Nephron (organoid): ENCODE measurements around the gene AFG1L.
"Not testable (repeated sequence)": the region's sequence is repeated elsewhere in the genome, so short reads cannot be mapped to it uniquely, and the experiment has no call there.

Source experiments
- H3K27ac Mint-ChIP-seq, 3 experiments: 2 replicates each; pipeline ENCODE4 v1.8.0; 2020; ENCODE audit warnings: mixed read lengths in 3 of 3, mild to moderate bottlenecking in 2 of 3, moderate library complexity in 1 of 3
- H3K27me3 Mint-ChIP-seq: 2 replicates; pipeline ENCODE4 v1.8.0; 2021; ENCODE audit warnings: low read depth, mild to moderate bottlenecking, moderate library complexity, mixed read lengths
- H3K36me3 Mint-ChIP-seq: 2 replicates; pipeline ENCODE4 v1.8.0; 2020; ENCODE audit warnings: low read depth, mixed read lengths
- H3K4me1 Mint-ChIP-seq: 2 replicates; pipeline ENCODE4 v1.8.0; 2020; ENCODE audit warnings: mixed read lengths
- H3K4me3 Mint-ChIP-seq, 3 experiments: 2 replicates each; pipeline ENCODE4 v1.8.0; 2020; ENCODE audit warnings: mild to moderate bottlenecking in 3 of 3, mixed read lengths in 3 of 3, moderate library complexity in 2 of 3
- H3K9me3 Mint-ChIP-seq: 2 replicates; pipeline ENCODE4 v1.8.0; 2020; ENCODE audit warnings: mixed read lengths
- CTCF ChIP-seq, 3 experiments: fragments of 200-600 bp; sonication (generic); IDR thresholded peaks; one replicate each; pipeline ENCODE4 v1.5.0; 2021; ENCODE audit warnings: antibody characterized with exemption in 3 of 3; ENCODE audit not compliant: unreplicated experiment in 3 of 3

The AFG1L gene

GRCh38 chr6:108268845-108269244 is 26.0 kb upstream of the AFG1L start:
- H3K36me3 Mint-ChIP-seq = no peaks in the 10 kb centered on the region
- TF ChIP-seq CTCF (IDR thresholded peaks at IDR 0.05; ENCODE audit: unreplicated experiment in 3 of 3) = no peak
- H3K4me3 Mint-ChIP-seq = no peak overlapping the region
- peaks cover 4% of the 10 kb centered on the region for H3K27me3 Mint-ChIP-seq
- H3K27ac Mint-ChIP-seq = no peak overlapping the region
- H3K9me3 Mint-ChIP-seq = peaks cover 3% of the 10 kb centered on the region
- no peaks in the 10 kb centered on the region for H3K4me1 Mint-ChIP-seq

- H3K36me3 Mint-ChIP-seq, H3K4me3 Mint-ChIP-seq, H3K9me3 Mint-ChIP-seq, H3K4me1 Mint-ChIP-seq, H3K27ac Mint-ChIP-seq, H3K27me3 Mint-ChIP-seq: not testable (repeated sequence)
Observed at GRCh38 chr6:108269955-108270354, 24.9 kb upstream of the AFG1L start.

GRCh38 chr6:108274546-108274945 is 20.3 kb upstream of the AFG1L start:
- H3K36me3 Mint-ChIP-seq = no peaks in the 10 kb centered on the region
- no peak for TF ChIP-seq CTCF (IDR thresholded peaks at IDR 0.05; ENCODE audit: unreplicated experiment in 3 of 3)
- no peak overlapping the region for H3K4me3 Mint-ChIP-seq
- H3K9me3 Mint-ChIP-seq = no peaks in the 10 kb centered on the region
- no peaks in the 10 kb centered on the region for H3K4me1 Mint-ChIP-seq
- no peaks in the 10 kb centered on the region for H3K27me3 Mint-ChIP-seq
- no peak overlapping the region for H3K27ac Mint-ChIP-seq

- no peaks in the 10 kb centered on the region for H3K9me3 Mint-ChIP-seq
- no peaks in the 10 kb centered on the region for H3K36me3 Mint-ChIP-seq
- no peaks in the 10 kb centered on the region for H3K27me3 Mint-ChIP-seq
- no peak for TF ChIP-seq CTCF (IDR thresholded peaks at IDR 0.05; ENCODE audit: unreplicated experiment in 3 of 3)
- H3K27ac Mint-ChIP-seq = no peak overlapping the region
- no peaks in the 10 kb centered on the region for H3K4me1 Mint-ChIP-seq
- no peak overlapping the region for H3K4me3 Mint-ChIP-seq
Observed at GRCh38 chr6:108275976-108276375, 18.9 kb upstream of the AFG1L start.

GRCh38 chr6:108277295-108277694 is 17.6 kb upstream of the AFG1L start:
- Mint-ChIP-seq H3K36me3 (no peaks in the 10 kb centered on the region), H3K4me1 (no peaks in the 10 kb centered on the region), H3K9me3 (no peaks in the 10 kb centered on the region), H3K27ac (no peak overlapping the region), H3K27me3 (no peaks in the 10 kb centered on the region), H3K4me3 (no peak overlapping the region)
- no peak for TF ChIP-seq CTCF (IDR thresholded peaks at IDR 0.05; ENCODE audit: unreplicated experiment in 3 of 3)

GRCh38 chr6:108277831-108278230 is 17.0 kb upstream of the AFG1L start:
- H3K36me3 Mint-ChIP-seq = no peaks in the 10 kb centered on the region
- no peaks in the 10 kb centered on the region for H3K27me3 Mint-ChIP-seq
- no peaks in the 10 kb centered on the region for H3K9me3 Mint-ChIP-seq
- no peak overlapping the region for H3K27ac Mint-ChIP-seq
- TF ChIP-seq CTCF (IDR thresholded peaks at IDR 0.05; ENCODE audit: unreplicated experiment in 3 of 3) = no peak
- H3K4me1 Mint-ChIP-seq = no peaks in the 10 kb centered on the region
- H3K4me3 Mint-ChIP-seq = no peak overlapping the region

GRCh38 chr6:108285381-108285780 is 9.5 kb upstream of the AFG1L start:
- TF ChIP-seq CTCF (IDR thresholded peaks at IDR 0.05; ENCODE audit: unreplicated experiment in 3 of 3) = no peak
- Mint-ChIP-seq H3K9me3 (no peaks in the 10 kb centered on the region), H3K4me1 (no peaks in the 10 kb centered on the region), H3K36me3 (no peaks in the 10 kb centered on the region), H3K4me3 (no peak overlapping the region), H3K27me3 (peaks cover 5% of the 10 kb centered on the region), H3K27ac (no peak overlapping the region)
